Pancreas (tissue), 10 donors: Measurements from ENCODE around the gene CHST4. TPM values are rescaled to one million over a fixed set of nuclear protein-coding genes. Genes with fewer than 3 reads are reported as not detected.
A peak's percentile ranks its signal among the peaks of the same experiment; 100 is the strongest.

Source experiments
- ATAC-seq, 4 donors: fragments of 200-7000 bp; cut with Tn5 transposase; one replicate each; pipeline versions ENCODE4 v1.8.0 to v1.9.1; 2020; ENCODE audit warnings: mild to moderate bottlenecking in 4 of 4, moderate library complexity in 4 of 4
- DNase-seq, 6 donors: peaks; one replicate each; pipeline ENCODE4 v3.0.0-alpha.2; 2020
- FAIRE-seq: peaks from 2 replicates; lab custom pipeline; 2012; peaks lifted over from hg19 to GRCh38; lab: Jason Lieb, UNC
- H3K27ac ChIP-seq, 4 donors: fragments of 200-600 bp; sonication (generic); 1 replicate in 3 of 4; 2 replicates in 1 of 4; pipeline versions ENCODE4 v1.5.0 to v1.8.0; 2020
- H3K27me3 ChIP-seq, 4 donors: fragments of 200-600 bp; one replicate each; pipeline ENCODE4 v1.8.0; 2021
- H3K36me3 ChIP-seq, 3 donors: fragments of 200-600 bp; sonication (generic) in 1 of 3; one replicate each; pipeline versions ENCODE4 v1.5.0 to v1.8.0; 2020 to 2021
- H3K4me1 ChIP-seq, 3 donors: fragments of 200-600 bp; one replicate each; pipeline ENCODE4 v1.8.0; 2021
- H3K4me3 ChIP-seq, 4 donors: fragments of 200-600 bp; sonication (generic) in 2 of 4; one replicate each; pipeline versions ENCODE4 v1.5.0 to v1.8.0; 2020 to 2021
- H3K9me3 ChIP-seq, 4 donors: fragments of 200-600 bp; one replicate each; pipeline ENCODE4 v1.8.0; 2021
- WGBS, 2 donors: extraction: QIAGEN DNeasy Blood & Tissue Kit; methylation state at CpG; one replicate each; pipeline ENCODE4 v1.1.7; 2013; 5-methylcytosine and 5-hydroxymethylcytosine counted together
- intact Hi-C, 3 donors: fragments of 100-400 bp; cut with DNase I; formaldehyde crosslinking; loops; one replicate each; pipeline versions ENCODE4 v1.11.1 to v1.14.2; 2022
- polyA plus RNA-seq, 2 donors: library from polyadenylated mRNA; stranded (reverse); fragments of 200-250 nt; gene quantifications; one replicate each; pipeline ENCODE4 v1.2.3, GENCODE V29; 2013
- total RNA-seq, 6 donors: library from RNA; stranded (reverse); fragmentation: NEBNext Ultra II Directional in 4 of 6; extraction: Animal tissue kit (Norgen Biotek cat#: 25700) in 4 of 6; gene quantifications; one replicate each; pipeline versions ENCODE4 v1.2.1 to v1.2.4, GENCODE V29; 2021 to 2023
- TF ChIP-seq, protein P1 (sequence below), 4 donors: fragments of 200-600 bp; sonication (generic) in 3 of 4; IDR thresholded peaks; one replicate each; pipeline versions ENCODE4 v1.5.0 to v1.8.0; 2021; ENCODE audit warnings: antibody characterized with exemption in 4 of 4
- donor health status: healthy with polysubstance abuse.
- donor health status: DM: no; HTN: no; CAD: no; lungs with moderate emphysema.
- donor health status: DM: no; HTN: no; CAD: no.
- donor health status: control.
- donor health status: control.
- donor health status: Bipolar disorder and iron deficiency.
- donor health status: DM: yes; HTN: yes; CAD: no.
- donor health status: DM: no; HTN: no; CAD: no.
- donor health status: DM: no; HTN: no; CAD: no.
- donor health status: DM: yes; HTN: yes; CAD: no.

Gene CHST4
- 10 to 100 TPM in 1 of 6 donors, 1 to 10 TPM in 5; 2.6 to 17.2 (median 5.3) TPM for total RNA-seq
- polyA plus RNA-seq = 1 to 10 TPM; 5.8 to 7.8 TPM

DNA sequence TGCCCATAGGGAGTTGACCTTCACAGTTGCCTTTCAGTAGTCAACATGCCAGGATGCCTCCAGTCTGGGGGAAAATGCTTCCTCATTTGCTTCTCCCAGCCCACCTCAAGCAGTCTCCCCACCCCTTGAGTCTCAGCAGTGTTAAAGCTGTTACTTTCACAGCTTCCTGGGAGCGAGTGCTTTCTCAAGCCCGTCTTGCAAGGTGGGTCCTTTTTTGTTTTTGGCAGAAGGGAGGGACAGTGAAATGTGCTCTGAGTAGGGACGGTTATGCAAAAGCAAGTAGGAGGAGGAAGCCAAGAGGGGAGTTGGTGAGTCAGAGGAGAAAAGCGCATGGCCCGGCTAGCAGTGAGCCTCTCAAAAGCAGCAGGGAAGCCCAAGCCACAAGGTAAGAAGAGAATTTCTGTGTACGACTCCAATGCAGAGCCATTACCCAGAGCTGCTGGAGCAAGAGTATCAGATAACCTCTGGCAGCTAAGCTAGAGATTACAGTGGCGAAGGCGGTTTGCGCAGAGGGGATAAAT lies at the start of gene CHST4:
CHST4 (plus strand) TSS at position 316 of the 521 bp plus-strand sequence. CDS start 10,252 bp downstream, outside the sequence.
- no peaks in the 10 kb centered on the region for H3K9me3 ChIP-seq
- FAIRE-seq (no peak), ATAC-seq (peak in 3 of 4 donors; percentile 29 to 76 (median 67)), DNase-seq (no peak)
- intact Hi-C loops = no loop called here
- TF ChIP-seq, protein P1, sequence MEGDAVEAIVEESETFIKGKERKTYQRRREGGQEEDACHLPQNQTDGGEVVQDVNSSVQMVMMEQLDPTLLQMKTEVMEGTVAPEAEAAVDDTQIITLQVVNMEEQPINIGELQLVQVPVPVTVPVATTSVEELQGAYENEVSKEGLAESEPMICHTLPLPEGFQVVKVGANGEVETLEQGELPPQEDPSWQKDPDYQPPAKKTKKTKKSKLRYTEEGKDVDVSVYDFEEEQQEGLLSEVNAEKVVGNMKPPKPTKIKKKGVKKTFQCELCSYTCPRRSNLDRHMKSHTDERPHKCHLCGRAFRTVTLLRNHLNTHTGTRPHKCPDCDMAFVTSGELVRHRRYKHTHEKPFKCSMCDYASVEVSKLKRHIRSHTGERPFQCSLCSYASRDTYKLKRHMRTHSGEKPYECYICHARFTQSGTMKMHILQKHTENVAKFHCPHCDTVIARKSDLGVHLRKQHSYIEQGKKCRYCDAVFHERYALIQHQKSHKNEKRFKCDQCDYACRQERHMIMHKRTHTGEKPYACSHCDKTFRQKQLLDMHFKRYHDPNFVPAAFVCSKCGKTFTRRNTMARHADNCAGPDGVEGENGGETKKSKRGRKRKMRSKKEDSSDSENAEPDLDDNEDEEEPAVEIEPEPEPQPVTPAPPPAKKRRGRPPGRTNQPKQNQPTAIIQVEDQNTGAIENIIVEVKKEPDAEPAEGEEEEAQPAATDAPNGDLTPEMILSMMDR (IDR thresholded peaks at IDR 0.05) = no peak
- H3K4me1 ChIP-seq = no peaks in the 10 kb centered on the region
- peak within 1 kb of the TSS in 1 of 4 donors; percentile 20 for H3K4me3 ChIP-seq
- H3K36me3 ChIP-seq = no peaks in the 10 kb centered on the region
- 38 to 43% methylated on average over 9 of the region's 9 CpGs for WGBS, 2 donors
- peak within 1 kb of the TSS in 2 of 4 donors; percentile 25 to 47 for H3K27ac ChIP-seq
- no peaks in the 10 kb centered on the region for H3K27me3 ChIP-seq

DNA sequence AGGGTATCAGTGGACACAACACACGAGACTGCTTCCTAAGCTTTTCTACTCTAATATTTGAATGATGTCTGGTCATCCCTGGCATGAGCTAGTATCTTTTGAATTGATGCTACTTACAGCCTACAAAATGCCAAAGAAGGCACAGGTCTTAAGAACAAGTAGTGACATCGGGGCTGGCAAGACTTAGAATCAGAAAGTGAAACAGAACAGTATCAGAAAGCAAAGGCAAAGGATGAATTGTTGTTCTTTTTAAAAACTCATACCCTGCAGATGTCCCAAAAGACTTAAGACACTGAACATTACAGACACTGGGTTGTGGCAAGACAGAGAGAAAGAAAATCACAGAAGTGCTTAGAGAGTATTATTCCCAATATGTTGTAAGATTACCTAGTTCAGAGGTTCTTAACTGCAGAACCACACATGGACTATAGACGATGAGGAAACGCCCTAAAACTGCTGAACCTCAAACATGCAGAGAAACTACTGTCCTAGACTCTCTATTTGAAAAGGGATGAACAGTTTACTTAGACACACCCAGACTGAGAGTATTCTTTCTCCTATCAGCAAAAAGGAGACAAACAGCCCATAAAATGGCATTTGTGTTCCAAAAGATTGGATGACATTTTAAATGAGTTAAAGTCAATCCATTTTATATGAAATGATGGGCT lies 49.6 kb upstream of the CHST4 start:
- intact Hi-C loops = no loop called here
- no peak for ATAC-seq

DNA sequence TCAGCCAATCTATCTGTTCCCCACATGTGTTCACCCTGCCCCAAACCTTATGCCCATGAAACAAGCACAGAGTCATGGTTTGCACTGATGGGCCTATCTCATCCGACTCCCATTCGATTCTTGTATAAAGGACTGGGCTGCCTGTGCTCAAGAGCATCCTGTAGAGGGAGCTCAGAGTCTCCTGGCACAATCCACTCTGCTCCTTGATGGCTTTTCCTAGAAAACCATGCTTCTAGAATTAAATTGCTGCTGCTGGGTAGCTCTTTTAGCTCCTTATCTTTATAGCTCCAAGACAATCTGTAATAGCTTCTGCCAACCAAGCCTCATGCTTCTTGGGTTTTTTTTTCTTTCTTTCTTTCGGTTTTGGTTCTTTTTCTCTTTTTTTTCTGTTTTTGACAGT lies 46.8 kb upstream of the CHST4 start:
- H3K36me3 ChIP-seq = peaks cover 0 to 16% (median 8%) of the 10 kb centered on the region in 3 donors
- FAIRE-seq = no peak
- peak in 1 of 4 donors; percentile 47 for ATAC-seq
- H3K27ac ChIP-seq = no peak overlapping the region
- H3K27me3 ChIP-seq = no peaks in the 10 kb centered on the region
- H3K4me3 ChIP-seq = no peak overlapping the region
- 38% methylated on average over 3 of the region's 3 CpGs for WGBS, 2 donors
- no peaks in the 10 kb centered on the region for H3K4me1 ChIP-seq
- H3K9me3 ChIP-seq = no peaks in the 10 kb centered on the region
- no peak for DNase-seq
- TF ChIP-seq, protein P1 (IDR thresholded peaks at IDR 0.05) = peak in 1 of 4 donors; percentile 16
- intact Hi-C loops = no loop called here

More for the DNA sequence above, 49.6 kb upstream of the CHST4 start:
- H3K9me3 ChIP-seq = no peaks in the 10 kb centered on the region
- no peak overlapping the region for H3K27ac ChIP-seq
- 89 to 93% methylated on average over 4 of the region's 4 CpGs for WGBS, 2 donors
- FAIRE-seq = no peak
- TF ChIP-seq, protein P1 (IDR thresholded peaks at IDR 0.05) = no peak
- DNase-seq = no peak
- H3K4me1 ChIP-seq = no peaks in the 10 kb centered on the region
- no peaks in the 10 kb centered on the region for H3K27me3 ChIP-seq
- H3K36me3 ChIP-seq = peaks cover 0 to 16% (median 8%) of the 10 kb centered on the region in 3 donors
- no peak overlapping the region for H3K4me3 ChIP-seq

DNA sequence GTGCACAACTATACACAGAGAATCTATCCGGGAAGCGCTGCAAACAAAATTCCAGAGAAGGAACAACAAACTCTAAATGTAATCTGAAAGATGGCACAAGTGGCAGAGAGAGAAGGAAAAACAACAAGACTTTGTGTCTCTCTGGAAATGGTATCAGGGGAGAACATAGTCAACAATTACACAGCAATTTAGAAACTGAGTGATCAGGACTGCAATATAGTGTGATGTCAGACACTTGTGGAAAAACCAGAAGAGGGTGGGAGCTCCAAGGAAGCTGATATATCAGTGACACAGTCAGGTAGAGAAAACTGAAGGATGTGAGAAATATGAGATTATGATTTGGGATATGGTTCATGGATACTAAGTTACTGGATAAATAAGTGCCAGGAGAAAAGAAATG lies 45.3 kb upstream of the CHST4 start:
- intact Hi-C loops = no loop called here
- Histone ChIP-seq H3K27ac (no peak overlapping the region), H3K27me3 (no peaks in the 10 kb centered on the region), H3K36me3 (peaks cover 0 to 11% (median 8%) of the 10 kb centered on the region in 3 donors), H3K9me3 (no peaks in the 10 kb centered on the region), H3K4me3 (no peak overlapping the region), H3K4me1 (no peaks in the 10 kb centered on the region)
- 88 to 92% methylated on average over 2 of the region's 2 CpGs for WGBS, 2 donors
- TF ChIP-seq, protein P1 (IDR thresholded peaks at IDR 0.05) = no peak
- DNase-seq (no peak), FAIRE-seq (no peak), ATAC-seq (no peak)

DNA sequence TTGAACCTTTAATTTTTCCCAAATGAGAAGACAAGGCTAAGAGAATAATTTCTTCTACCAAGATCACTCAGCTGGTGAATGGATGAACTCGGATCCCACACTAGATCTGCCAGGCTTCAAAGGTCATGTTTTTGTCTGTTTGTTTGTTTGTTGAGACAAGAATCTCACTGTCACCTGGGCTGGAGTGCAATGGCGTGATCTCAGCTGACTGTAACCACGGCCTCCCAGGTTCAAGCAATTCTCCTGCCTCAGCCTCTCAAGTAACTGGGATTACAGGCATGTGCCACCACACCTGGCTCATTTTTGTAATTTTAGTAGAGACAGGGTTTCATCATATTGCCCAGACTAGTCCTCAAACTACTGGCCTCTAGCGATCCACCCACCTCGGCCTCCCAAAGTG lies 43.7 kb upstream of the CHST4 start:
- H3K4me1 ChIP-seq = no peaks in the 10 kb centered on the region
- no peaks in the 10 kb centered on the region for H3K9me3 ChIP-seq
- ATAC-seq (no peak), FAIRE-seq (no peak), DNase-seq (no peak)
- no peak overlapping the region for H3K4me3 ChIP-seq
- no peaks in the 10 kb centered on the region for H3K27me3 ChIP-seq
- no peak overlapping the region for H3K27ac ChIP-seq
- intact Hi-C loops = no loop called here
- TF ChIP-seq, protein P1 (IDR thresholded peaks at IDR 0.05) = no peak
- WGBS, 2 donors = 88 to 89% methylated on average over 5 of the region's 5 CpGs
- peaks cover 0 to 9% (median 0%) of the 10 kb centered on the region in 3 donors for H3K36me3 ChIP-seq
